GM23338 (cell line): ENCODE results near the gene TPX2. TPM values are rescaled to one million over a fixed set of nuclear protein-coding genes. Genes with fewer than 3 reads are reported as not detected.

ENCODE experiments used
- ATAC-seq: fragments of 200-7000 bp; cut with Tn5 transposase; 3 replicates; pipeline ENCODE4 v1.9.1; 2020
- DNase-seq: peaks from one replicate; pipeline ENCODE4 v3.0.0-alpha.2; 2015; ENCODE audit warnings: low spot score
- H2AFZ ChIP-seq: fragments of 200-600 bp; sonication (generic); 2 replicates; pipeline ENCODE4 v1.8.0; 2016; ENCODE audit warnings: antibody characterized with exemption, mild to moderate bottlenecking, moderate library complexity
- H3F3A ChIP-seq: fragments of 200-600 bp; sonication (generic); replicated peaks from 2 replicates; pipeline ENCODE4 v1.8.0; 2017; ENCODE audit warnings: antibody characterized with exemption, mixed run types, low read depth
- H3K27ac ChIP-seq: fragments of 200-600 bp; sonication (generic); 2 replicates; pipeline ENCODE4 v1.6.1; 2016; ENCODE audit warnings: low read depth
- H3K27me3 ChIP-seq: fragments of 200-600 bp; sonication (generic); 2 replicates; pipeline ENCODE4 v1.8.0; 2016; ENCODE audit warnings: mild to moderate bottlenecking, mixed run types, moderate library complexity; ENCODE audit not compliant: insufficient read depth
- H3K36me3 ChIP-seq: fragments of 200-600 bp; sonication (generic); 2 replicates; pipeline ENCODE4 v1.8.0; 2016; ENCODE audit warnings: mild to moderate bottlenecking; ENCODE audit not compliant: insufficient read depth
- H3K4me1 ChIP-seq: fragments of 200-600 bp; sonication (generic); 2 replicates; pipeline ENCODE4 v1.8.0; 2016; ENCODE audit warnings: mild to moderate bottlenecking, moderate library complexity; ENCODE audit not compliant: insufficient read depth
- H3K4me2 ChIP-seq: fragments of 200-600 bp; sonication (generic); 2 replicates; pipeline ENCODE4 v1.7.1; 2017; ENCODE audit warnings: mixed run types
- H3K4me3 ChIP-seq: fragments of 200-600 bp; sonication (generic); 2 replicates; pipeline ENCODE4 v1.6.1; 2016; ENCODE audit warnings: mixed run types
- H3K79me2 ChIP-seq: fragments of 200-600 bp; sonication (generic); replicated peaks from 2 replicates; pipeline ENCODE4 v1.8.0; 2017; ENCODE audit warnings: mild to moderate bottlenecking; ENCODE audit not compliant: insufficient read depth
- H3K9me2 ChIP-seq: fragments of 200-600 bp; sonication (generic); 2 replicates; pipeline ENCODE4 v1.8.0; 2017; ENCODE audit not compliant: insufficient read depth
- H4K20me1 ChIP-seq: fragments of 200-600 bp; sonication (generic); replicated peaks from 2 replicates; pipeline ENCODE4 v1.8.0; 2017; ENCODE audit warnings: mild to moderate bottlenecking; ENCODE audit not compliant: insufficient read depth
- H3K27ac Mint-ChIP-seq: 2 replicates; pipeline ENCODE4 v1.8.0; 2020; ENCODE audit warnings: inconsistent platforms, mild to moderate bottlenecking, moderate library complexity, mixed read lengths
- H3K27me3 Mint-ChIP-seq: 3 replicates; pipeline ENCODE4 v1.8.0; 2022; ENCODE audit warnings: low read depth, mild to moderate bottlenecking, moderate library complexity, mixed read lengths, inconsistent platforms; ENCODE audit not compliant: insufficient read depth, poor library complexity
- H3K36me3 Mint-ChIP-seq: 3 replicates; pipeline ENCODE4 v1.8.0; 2021; ENCODE audit warnings: low read depth, mild to moderate bottlenecking, inconsistent platforms, moderate library complexity, mixed read lengths
- H3K4me1 Mint-ChIP-seq: 3 replicates; pipeline ENCODE4 v1.8.0; 2020; ENCODE audit warnings: mild to moderate bottlenecking, inconsistent platforms, mixed read lengths
- H3K4me3 Mint-ChIP-seq: 3 replicates; pipeline ENCODE4 v1.8.0; 2021; ENCODE audit warnings: moderate library complexity, mild to moderate bottlenecking, inconsistent platforms, mixed read lengths
- H3K9me3 Mint-ChIP-seq: 3 replicates; pipeline ENCODE4 v1.8.0; 2020; ENCODE audit warnings: moderate library complexity, mild to moderate bottlenecking, inconsistent platforms, mixed read lengths
- CREB1 ChIP-seq: fragments of 250-450 bp; sonication (Bioruptor Pico); IDR thresholded peaks from 2 replicates; pipeline ENCODE4 v1.5.0; 2020; ENCODE audit warnings: low read depth, mild to moderate bottlenecking, moderate library complexity
- CTCF ChIP-seq, 2 experiments: fragments of 200-600 bp in 1 of 2; sonication (generic) in 1 of 2; conservative IDR thresholded peaks; 2 replicates each; pipeline versions ENCODE4 v1.5.1 to v1.6.1; 2016 to 2017; ENCODE audit warnings: antibody characterized with exemption in 2 of 2, low read depth in 2 of 2, mild to moderate bottlenecking in 2 of 2, moderate library complexity in 1 of 2
- ETS1 ChIP-seq: IDR thresholded peaks from 2 replicates; pipeline ENCODE4 v1.6.1; 2016; ENCODE audit warnings: antibody characterized with exemption
- EZH2 ChIP-seq: fragments of 200-600 bp; sonication (generic); IDR thresholded peaks from one replicate; pipeline ENCODE4 v1.8.0; 2017; ENCODE audit warnings: antibody characterized with exemption, mild to moderate bottlenecking, low read depth; ENCODE audit not compliant: unreplicated experiment
- EZH2phosphoT487 ChIP-seq: fragments of 200-600 bp; sonication (generic); IDR thresholded peaks from one replicate; pipeline ENCODE4 v1.8.1; 2018; ENCODE audit warnings: antibody characterized with exemption; ENCODE audit not compliant: unreplicated experiment
- JUNB ChIP-seq: IDR thresholded peaks from one replicate; pipeline ENCODE4 v1.6.1; 2016; ENCODE audit warnings: antibody characterized with exemption; ENCODE audit not compliant: unreplicated experiment
- NANOG ChIP-seq: IDR thresholded peaks from 2 replicates; pipeline ENCODE4 v1.6.1; 2016; ENCODE audit warnings: antibody characterized with exemption, borderline replicate concordance
- POLR2AphosphoS5 ChIP-seq: IDR thresholded peaks from 2 replicates; pipeline ENCODE4 v1.6.1; 2016; ENCODE audit warnings: antibody characterized with exemption, low read depth
- REST ChIP-seq: IDR thresholded peaks from one replicate; pipeline ENCODE4 v1.6.1; 2018; ENCODE audit warnings: antibody characterized with exemption; ENCODE audit not compliant: unreplicated experiment
- STAT1 ChIP-seq: IDR thresholded peaks from one replicate; pipeline ENCODE4 v1.6.1; 2016; ENCODE audit warnings: antibody characterized with exemption; ENCODE audit not compliant: unreplicated experiment
- ZNF114 ChIP-seq: fragments of 250-450 bp; sonication (Bioruptor Pico); IDR thresholded peaks from 2 replicates; pipeline ENCODE4 v1.5.0; 2020; ENCODE audit warnings: mild to moderate bottlenecking, moderate library complexity
- ZNF331 ChIP-seq: fragments of 250-450 bp; sonication (Bioruptor Pico); IDR thresholded peaks from 2 replicates; pipeline ENCODE4 v1.5.0; 2020; ENCODE audit warnings: low read depth, mild to moderate bottlenecking, moderate library complexity
- ZNF462 ChIP-seq: fragments of 250-450 bp; sonication (Bioruptor Pico); IDR thresholded peaks from 2 replicates; pipeline ENCODE4 v1.5.0; 2020; ENCODE audit warnings: mild to moderate bottlenecking, moderate library complexity
- polyA plus RNA-seq: library from polyadenylated mRNA; unstranded; fragments of >200 nt; fragmentation: Nextera tagmentation; extraction: Ambion mirVana; gene quantifications from 2 replicates; pipeline ENCODE4 v1.2.1, GENCODE V29; 2016
- total RNA-seq: library from RNA; depleted of rRNA; stranded (reverse); fragments of >200 nt; shearing (Covaris generic); gene quantifications from 2 replicates; pipeline ENCODE4 v1.2.3, GENCODE V29; 2014

TPX2 gene
- total and polyA plus RNA-seq, 2 experiments from 2014 or later = 101 to 159 TPM

- Mint-ChIP-seq H3K36me3 (peaks cover 28% of the 10 kb centered on the region), H3K27ac (no peak overlapping the region), H3K4me1 (no peaks in the 10 kb centered on the region; the same call in 2 of the 3 replicates), H3K4me3 (no peak overlapping the region), H3K9me3 (no peaks in the 10 kb centered on the region), H3K27me3 (peaks cover 4% of the 10 kb centered on the region)
- Histone ChIP-seq H3K4me1 (peaks cover 16% of the 10 kb centered on the region), H3K79me2 (peaks cover 60% of the 10 kb centered on the region), H3K36me3 (peaks cover 24% of the 10 kb centered on the region), H3K4me2 (peak overlapping the region; percentile 91), H3K27me3 (no peaks in the 10 kb centered on the region), H4K20me1 (peaks cover 36% of the 10 kb centered on the region), H2AFZ (no peak overlapping the region), H3F3A (no peaks in the 10 kb centered on the region; the same call in 1 of the 2 replicates), H3K4me3 (peak overlapping the region; percentile 81), H3K27ac (no peak overlapping the region), H3K9me2 (no peaks in the 10 kb centered on the region)
- TF ChIP-seq EZH2 = no peak
- TF ChIP-seq ETS1 = no peak
- no peak for TF ChIP-seq ZNF331 (CRISPR knock-in tag)
- TF ChIP-seq CTCF (conservative IDR thresholded peaks at IDR 0.05; ENCODE audit: low read depth in 2 of 2) = no peak
- TF ChIP-seq CREB1 = no peak
- TF ChIP-seq ZNF114 (CRISPR knock-in tag) = no peak
- TF ChIP-seq NANOG = no peak
- no peak for TF ChIP-seq EZH2phosphoT487
- no peak for TF ChIP-seq ZNF462 (CRISPR knock-in tag)
- TF ChIP-seq REST = no peak
- no peak for TF ChIP-seq STAT1
- TF ChIP-seq POLR2AphosphoS5 = no peak
- no peak for TF ChIP-seq JUNB
- ATAC-seq = no peak
- no peak for DNase-seq
These were observed 1.1 kb downstream of the TPX2 start for GRCh38 chr20:31740208-31740607.
